NK-92 (cell line): ENCODE measurements around the gene CAMTA1.

Experiments
- DNase-seq: peaks from one replicate; lab custom pipeline; 2025; ENCODE audit not compliant: unreplicated experiment; lab: John Stamatoyannopoulos, UW

Gene CAMTA1

DNA sequence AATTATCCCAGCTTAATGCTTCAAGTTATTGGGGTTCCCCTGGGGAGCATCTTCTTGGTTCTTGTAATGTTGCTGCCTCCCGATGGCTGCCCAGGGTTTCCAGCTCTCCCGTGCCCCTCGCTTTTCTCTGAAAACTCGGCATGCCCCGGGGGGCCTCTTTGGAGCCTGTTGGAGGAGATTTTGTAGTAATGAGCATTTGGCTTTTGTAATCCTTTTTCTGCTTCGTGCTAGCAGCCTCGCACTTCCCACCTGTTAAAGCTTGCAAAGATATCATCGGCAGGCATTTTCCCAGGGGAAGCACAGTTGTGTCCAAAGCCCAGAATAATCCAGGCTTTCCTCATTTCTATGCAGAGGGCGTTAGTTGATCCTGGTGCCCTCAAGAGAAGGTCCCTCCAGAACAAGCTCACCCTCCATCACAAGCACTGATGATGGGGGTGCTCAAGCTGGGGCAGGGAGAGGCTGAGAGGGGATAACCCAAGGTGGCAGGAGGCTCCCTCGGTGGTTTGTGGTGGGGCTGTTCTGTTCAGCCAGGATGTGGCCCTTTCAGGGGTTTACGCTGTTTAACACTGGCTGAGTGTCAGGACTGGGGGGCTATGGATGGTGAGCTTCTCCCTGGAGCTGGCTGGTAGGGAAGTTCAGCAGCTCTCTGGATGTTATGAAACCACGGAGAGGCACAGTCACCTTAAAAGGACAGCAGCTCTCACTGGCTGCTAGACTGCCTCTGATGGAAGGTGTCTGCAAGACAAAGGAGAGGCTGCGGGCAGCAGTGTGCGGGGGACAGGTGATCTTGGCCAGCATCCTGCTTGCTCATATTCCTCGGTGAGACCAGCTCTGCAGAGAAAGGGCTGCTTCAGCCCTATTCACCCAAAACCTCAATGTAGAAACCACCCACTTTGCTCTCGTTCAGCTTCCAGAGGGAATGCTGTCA, 508.7 kb downstream of the CAMTA1 start:
- DNase-seq: no peak

DNA sequence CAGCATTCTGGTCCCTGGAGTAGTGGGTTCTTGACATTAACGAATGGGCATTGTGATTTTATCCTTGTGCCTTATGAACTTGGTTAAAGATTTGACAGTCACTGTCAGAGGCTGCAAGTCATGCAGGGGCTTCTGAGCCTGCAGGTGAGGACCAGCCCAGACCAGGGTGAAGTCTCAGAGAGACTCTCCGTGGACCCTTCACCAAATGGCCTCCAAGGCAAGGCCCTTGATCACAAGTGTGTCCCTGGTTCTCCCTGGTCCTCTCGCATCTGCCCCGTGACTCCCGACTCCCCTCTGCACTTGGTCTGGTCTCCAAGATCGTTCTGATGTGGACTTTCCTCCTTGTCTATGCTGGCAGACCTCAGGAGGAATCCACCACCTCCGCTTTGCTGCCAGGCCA, 509.4 kb downstream of the CAMTA1 start:
- DNase-seq: no peak

DNA sequence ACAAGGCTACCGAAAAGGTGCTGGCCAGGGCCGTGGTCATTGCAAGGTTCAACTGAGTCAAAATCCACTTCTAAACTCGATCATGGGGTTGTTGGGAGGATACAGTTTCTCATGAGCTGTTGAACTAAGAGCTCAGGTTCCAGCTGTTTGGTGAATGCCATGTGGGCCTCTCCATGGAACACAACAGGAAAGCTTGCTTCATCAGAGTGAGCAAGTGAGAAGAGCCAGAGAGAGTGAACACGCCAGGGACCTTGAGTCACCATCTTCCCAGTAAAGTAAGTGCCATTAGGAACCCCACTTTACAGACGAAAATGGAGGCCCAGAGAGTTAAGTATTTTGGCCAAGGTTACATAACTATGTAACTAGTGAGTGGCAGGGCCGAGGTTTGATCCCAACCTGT, 510.7 kb downstream of the CAMTA1 start:
- no peak for DNase-seq

DNA sequence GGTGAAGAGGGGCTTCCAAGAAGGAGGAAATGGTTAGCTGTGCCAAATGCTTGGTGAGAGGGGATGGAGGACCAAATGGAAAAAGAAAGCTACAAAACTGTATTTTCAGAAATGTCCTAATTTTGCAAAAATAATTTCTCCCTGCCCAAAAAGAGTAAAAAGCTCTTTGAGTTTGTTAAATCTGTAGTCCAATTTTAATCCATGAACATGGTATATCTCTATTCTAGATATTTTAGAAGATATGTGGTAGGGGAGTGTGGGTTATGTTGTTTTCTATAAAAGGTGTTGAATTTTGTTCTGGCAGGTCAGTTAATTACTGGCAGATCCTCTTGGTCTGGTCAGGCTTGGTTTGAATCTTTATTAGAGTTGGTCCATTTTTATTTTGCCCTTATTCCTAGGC, 511.7 kb downstream of the CAMTA1 start:
- DNase-seq: no peak

DNA sequence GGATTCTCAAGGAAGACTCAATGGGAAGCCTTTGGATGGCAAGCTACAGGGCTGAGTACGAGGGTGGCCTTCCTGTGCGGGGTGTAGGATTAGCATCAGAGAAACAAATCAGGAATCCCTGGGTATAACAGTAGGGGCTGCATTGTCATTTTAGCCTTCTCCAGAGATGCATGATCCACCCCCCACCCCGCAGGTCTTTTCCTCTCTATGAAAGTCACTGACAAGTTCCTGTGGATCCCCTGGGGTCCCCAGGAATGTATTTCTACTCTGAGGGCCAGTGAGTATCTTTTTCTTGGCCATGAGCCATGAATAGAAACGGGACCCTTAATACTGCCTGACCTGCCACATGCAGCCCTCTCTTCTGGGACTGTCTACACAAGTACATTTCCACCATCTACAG, 512.9 kb downstream of the CAMTA1 start:
- DNase-seq: no peak

DNA sequence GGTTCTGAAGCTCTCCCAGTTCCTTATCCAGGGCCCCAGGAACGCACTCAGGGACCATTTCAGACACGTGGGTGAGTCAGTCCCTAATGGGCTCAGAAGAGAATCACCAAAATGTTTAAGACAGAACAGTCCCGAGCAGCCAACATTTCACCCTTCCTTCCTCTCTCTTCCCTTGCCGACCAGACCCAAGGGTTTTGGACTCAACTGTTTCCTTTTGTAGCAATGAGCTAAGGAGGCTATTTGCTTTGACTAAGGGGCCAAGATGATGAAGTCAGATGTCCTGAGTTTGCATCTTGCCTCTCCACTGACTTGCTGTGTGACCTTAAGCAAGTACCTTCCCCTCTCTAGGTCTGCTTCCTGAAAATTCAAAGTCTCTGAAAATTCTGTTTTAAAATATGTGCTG, 513.5 kb downstream of the CAMTA1 start:
- no peak for DNase-seq

DNA sequence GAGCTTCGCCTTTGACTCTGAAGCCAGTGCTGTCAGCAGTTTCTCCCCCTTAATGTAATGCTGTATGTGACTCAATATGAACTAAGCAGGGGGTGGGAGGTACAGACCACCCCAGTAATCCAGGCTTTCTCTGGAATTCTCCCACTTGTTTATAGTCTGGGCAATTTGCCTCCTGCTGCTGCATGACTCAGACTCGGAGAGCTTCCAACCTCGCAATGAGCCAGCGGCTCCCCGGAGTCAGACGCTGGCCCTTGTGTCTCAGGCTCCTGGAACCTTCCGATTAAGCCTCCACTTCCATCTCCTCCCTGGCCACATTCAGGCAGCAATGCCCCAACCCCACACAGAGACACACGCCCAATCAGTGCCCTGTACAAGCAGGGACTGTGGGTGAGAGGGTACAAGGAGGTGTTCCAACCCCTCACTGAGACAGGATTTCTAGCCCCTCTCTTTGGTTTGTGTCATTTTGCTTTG, 514.1 kb downstream of the CAMTA1 start:
- DNase-seq: no peak

DNA sequence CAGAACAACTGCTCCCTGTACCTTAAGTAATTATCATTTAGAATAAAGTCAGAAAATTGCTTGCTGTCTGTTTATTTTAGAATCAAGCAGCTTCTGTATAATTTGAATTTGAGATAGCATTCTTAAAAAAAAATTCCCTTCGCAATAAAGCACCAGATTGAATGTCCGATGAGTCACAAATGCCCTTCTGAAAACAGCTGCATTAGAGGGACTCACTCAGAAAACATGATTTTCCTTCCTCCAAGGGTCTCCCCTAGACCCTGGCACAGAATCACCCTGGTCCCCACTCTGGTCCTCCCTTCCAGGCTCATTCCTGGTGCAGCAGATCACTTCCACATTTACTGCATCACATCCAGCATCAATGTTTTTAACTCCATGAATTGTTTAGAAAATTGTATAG, 514.7 kb downstream of the CAMTA1 start:
- no peak for DNase-seq

DNA sequence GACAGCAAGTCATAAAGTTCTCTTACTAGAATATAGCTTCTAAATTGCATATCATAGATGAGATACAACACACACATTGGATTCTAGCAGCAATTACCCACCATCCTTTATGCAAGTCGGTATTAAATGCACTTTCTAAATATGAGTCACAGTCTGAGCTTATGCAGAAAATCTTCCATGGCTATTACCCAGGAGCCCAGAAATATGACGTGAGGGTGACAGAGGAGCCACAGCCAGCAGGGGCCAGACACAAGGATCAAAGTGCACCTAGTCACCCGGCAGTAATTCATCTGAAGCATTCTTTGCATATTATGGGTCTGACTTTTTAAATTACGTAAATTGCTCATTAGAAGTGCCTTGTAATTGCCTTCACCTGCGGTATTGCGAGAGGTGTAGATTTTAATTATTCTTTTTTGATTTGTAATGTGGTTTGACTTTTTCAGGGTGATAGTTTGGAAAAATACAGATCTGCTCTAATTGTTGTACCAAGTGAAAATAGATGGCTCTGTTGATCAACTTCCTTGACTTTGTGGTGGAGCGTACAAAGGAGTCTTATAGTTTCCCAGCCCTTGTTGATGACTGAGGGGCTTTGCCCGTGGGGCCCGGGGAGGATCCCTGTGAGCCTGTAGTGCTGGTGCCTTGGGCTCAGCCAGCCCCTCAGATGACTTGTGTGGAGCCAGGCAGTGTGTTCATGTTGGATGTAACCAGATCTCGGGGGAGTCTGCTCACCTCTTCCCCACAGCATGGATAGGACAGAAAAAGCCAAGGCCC, 515.8 kb downstream of the CAMTA1 start:
- DNase-seq: no peak

DNA sequence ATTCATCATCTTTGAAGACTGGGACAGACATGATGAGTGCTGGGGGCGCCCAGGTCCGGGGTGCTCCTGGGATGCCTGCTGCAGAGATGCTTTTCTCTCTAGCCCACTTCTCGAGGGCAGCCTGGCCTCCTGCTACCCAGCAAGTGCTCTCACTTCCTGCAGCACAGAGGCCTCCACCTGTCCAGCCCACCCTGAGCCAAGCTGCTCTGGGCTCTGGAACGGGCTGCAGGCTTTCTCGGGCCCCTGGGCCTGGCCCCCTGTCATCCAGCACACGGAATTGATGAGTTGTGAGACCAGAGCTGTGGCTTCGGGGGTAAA, 516.4 kb downstream of the CAMTA1 start:
- DNase-seq: no peak

DNA sequence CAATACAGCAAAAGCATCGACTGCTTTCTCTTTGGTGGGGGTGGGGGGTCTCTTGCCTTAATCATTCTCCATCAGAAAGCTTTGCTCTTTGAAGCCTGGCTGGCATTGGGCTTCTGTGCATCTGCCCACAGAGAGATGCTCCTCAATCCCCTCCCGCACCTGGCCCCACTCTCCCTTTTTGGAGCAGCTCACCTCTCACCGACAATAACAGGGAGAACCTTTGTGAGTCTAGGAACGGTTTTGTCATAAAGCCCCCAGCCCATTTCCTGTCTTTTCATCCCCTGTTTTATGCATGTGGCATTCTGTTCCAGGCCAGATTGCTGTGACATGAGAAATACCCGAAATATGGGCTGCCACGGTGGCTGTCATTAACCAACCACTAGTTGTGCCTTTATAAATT, 516.9 kb downstream of the CAMTA1 start:
- DNase-seq: no peak

DNA sequence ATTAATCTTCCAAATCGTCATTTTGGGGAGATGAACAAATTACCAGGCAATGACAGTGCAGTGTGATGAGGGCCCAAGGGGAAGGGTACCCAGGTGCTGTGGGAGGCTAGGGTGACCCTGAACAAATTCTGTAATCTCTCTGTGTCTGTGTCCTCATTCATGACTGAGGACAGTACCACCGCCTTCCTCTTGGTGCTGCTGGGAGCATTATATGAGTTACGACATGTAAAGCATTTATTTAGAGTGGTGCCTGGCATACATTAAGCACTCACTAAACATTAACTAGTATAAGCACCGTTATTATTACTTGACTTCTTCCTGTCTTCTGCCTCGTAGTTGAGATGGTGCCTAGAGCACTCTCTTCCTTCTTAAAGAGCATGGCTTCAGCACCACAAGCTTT, 517.6 kb downstream of the CAMTA1 start:
- no peak for DNase-seq

DNA sequence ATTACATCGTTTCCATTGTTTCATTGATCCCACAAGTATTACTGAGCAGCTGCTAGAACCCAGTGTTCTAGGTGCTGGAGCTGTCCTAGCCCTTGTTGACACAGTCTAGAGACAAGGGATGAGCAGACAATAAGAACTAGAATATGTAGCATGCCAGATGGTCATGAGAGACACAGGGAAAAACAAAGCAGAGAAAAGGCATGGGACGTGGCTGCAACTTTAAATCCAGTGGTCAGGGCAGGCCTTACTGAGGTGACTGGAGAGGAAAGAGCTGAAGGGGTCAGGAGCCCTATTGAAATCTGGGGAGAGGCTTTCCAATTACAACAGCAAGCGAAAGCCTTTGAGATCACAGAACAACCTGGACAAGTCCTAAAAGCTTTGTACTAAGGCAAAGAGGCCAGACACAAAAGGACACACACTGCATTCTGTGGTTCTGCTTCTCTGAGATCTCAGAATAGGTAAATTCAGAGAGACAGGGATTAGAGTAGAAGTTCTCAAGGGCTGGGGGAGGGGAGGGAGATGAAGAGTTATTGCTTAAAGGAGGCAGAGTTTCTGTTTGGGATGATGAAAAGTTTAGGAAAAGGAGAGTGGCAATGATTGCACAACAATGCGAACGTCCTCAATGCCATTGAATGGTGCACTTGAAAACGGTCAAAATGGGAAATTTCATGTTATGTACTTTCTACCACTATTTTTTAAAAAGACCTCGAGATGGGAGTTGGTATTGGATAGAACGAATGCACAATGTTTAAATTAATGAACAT, 518.5 kb downstream of the CAMTA1 start:
- no peak for DNase-seq

DNA sequence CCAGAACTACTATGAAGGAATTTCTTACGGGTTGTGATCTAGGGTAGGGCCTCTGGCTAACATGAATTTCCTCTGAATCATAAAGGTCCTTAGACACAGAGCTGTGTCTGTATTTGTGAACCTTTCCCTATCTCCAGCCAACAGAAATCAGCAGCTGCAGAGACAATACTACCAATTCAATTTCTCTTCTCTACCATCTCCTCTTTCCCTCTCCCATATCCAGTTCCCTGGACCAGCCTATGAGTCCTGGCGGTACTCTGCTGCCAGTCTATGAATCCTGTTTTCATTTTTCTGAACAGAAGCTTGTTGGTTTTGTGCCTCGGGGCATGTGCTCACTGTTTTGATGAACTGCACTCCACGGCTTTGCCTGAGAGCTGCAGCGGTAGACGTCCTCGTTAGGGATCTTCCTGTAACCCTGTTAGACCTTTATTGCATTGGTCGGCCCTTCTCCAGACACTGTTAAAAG, 527.9 kb downstream of the CAMTA1 start:
- no peak for DNase-seq

DNA sequence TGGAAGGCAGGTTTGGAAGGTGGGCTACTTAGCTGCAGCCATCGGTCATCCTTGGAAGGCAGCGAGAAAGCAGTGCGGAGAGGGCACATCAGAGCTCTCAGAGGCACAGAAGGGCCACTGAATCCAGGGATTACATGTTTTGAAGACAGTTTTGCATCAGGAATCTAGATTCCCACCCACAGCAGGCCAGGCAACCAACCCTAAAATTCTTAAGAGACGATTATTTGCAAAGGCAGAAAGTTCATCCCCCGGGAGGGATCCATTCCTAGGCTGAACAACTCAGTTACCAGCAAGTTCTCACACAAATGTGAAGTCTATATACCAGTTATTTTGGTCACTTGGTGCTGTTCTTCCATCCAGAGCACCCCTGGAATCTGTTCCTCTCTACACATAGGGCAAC, 528.6 kb downstream of the CAMTA1 start:
- no peak for DNase-seq

DNA sequence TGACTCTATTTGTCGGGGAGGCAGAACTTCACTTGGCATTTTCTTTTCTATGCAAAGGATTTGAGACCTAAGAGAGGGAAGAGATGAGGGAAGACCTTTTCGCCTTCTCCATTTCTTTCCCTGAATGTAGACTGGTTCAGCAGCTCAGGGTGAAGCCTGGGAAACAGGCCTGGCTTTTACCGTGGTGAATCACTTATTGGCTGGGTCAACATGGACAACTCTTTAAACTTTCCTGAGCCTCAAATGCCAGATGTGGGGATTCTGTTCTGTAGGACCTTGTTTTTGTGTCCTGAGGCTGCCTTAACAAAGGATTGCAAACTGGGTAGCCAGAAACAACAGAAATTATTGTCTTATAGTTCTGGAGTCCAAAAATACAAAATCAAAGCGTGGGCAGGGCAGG, 530.1 kb downstream of the CAMTA1 start:
- DNase-seq: no peak

DNA sequence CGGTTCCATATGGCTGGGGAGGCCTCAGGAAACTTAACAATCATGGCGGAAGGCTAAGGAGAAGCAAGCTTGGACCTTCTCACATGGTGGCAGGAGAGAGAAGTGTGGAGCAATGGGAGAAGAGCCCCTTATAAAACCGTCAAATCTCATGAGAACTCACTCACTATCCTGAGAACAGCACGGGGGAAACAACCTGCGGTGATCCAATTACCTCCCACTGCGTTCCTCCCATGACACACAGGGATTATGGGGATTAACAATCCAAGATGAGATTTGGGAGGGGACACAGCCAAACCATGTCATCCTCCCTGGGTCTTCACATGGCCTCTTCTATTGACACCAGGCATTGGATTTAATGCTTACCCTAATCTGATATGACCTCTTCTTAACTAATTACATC, 530.7 kb downstream of the CAMTA1 start:
- DNase-seq: no peak

DNA sequence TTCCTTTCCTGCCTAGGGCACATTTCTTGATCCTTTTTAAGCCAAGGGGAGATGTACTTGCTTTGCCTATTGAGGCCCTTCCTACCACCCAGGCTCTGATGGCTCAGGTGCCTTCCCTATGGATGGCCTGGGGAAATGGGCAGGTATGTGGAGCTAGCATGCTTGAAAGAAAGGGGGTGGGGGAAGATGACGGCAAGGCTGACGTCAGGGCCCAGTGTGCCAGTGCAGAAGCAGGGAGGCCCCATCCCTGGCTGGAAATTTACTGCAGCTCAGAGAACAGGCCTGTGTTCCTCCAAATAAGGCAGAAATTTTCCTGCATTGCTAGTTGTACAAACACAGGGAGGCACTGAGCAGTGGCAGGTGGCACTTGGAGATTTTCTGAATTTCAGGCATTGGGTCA, 532.6 kb downstream of the CAMTA1 start:
- no peak for DNase-seq

DNA sequence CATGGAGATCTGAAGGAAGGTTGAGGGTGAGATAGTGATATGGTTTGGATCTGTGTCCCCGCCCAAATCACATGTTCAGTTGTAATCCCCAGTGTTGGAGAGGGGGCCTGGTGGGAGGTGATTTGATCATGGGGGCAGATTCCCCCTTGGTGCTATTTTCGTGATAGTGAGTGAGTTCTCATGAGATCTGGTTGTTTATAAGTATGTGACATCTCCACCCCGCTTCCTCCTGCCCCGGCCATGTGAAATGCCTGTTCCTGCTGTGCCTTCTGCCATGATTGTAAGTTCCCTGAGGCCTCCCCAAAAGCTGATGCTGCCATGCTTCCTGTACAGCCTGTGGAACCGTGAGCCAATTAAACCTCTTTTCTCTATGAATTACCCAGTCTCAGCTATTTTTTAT, 533.9 kb downstream of the CAMTA1 start:
- no peak for DNase-seq

DNA sequence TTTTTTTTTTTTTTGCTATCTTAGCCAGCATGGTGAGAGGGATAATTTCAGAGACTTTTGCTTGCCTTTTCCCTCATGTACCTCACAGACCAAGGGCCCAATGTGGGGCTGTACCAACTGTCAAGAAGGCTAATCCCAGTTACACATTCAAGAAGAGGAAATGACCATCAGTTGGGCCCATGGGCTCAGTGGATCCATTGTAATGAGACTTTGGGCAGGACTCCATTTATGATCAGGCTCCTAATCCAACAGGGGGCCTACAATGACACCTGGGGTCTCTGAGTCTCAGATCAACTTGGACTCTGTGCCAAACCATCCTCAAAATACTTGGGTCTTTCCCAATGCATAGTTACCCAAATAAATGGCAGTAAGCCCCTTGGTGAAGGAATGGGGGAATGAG, 535.4 kb downstream of the CAMTA1 start:
- DNase-seq: no peak

DNA sequence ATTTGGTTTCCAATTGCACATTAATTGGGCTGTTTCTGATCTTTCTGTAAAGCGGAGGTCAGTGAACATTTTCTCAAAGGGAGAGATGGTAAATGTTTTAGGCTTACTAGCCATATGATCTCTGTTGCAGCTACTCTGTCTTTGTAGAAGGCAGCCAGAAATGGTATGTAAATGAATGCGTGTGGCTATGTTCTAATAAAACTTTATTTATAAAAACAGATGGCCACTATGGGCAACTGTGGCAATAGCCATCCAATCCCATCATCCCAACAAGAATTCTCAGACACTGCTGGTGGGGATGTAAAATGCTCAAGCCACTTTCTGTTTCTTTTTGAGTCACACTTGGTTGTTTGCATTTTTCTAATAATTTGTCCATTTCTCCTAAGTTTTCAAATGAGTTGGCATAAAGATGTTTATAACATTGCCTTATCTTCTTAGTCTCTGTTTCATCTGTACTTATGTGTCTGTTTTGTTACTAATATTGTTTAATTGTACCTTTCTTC, 537.1 kb downstream of the CAMTA1 start:
- no peak for DNase-seq
